Measurements from ENCODE around the gene ARID5B. TPM values are rescaled to one million over a fixed set of nuclear protein-coding genes. Genes with fewer than 3 reads are reported as not detected.

ARID5B gene
- total RNA-seq, 1 donor from 2014 or later: 22.8 TPM

DNA sequence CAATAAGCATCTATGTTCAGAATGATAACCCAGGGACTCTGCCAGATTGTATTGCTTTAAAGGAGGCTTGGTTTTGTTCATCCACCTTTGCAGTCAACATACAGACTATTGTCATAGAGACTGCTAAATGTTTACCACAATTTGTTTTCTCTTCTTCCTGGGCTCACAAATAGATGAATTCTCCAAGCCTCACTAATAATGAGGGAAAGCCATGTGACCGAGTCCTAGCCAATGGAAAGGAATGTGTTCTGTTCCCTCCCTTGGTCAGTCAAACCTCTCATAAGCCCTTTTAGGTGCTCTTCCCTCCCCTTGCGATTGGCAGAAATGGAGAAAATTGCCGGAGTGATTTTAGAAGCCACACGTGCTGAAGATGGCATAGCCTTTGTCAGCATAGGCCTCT lies 230.2 kb downstream of the ARID5B start:
- DNase-seq (ENCODE audit: low read depth): no peak
- TF ChIP-seq, protein P1, sequence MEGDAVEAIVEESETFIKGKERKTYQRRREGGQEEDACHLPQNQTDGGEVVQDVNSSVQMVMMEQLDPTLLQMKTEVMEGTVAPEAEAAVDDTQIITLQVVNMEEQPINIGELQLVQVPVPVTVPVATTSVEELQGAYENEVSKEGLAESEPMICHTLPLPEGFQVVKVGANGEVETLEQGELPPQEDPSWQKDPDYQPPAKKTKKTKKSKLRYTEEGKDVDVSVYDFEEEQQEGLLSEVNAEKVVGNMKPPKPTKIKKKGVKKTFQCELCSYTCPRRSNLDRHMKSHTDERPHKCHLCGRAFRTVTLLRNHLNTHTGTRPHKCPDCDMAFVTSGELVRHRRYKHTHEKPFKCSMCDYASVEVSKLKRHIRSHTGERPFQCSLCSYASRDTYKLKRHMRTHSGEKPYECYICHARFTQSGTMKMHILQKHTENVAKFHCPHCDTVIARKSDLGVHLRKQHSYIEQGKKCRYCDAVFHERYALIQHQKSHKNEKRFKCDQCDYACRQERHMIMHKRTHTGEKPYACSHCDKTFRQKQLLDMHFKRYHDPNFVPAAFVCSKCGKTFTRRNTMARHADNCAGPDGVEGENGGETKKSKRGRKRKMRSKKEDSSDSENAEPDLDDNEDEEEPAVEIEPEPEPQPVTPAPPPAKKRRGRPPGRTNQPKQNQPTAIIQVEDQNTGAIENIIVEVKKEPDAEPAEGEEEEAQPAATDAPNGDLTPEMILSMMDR (conservative IDR thresholded peaks at IDR 0.05; ENCODE audit: low read depth, low read length): no peak
- no peak overlapping the region for H3K4me3 ChIP-seq (ENCODE audit: low read depth, low read length)

DNA sequence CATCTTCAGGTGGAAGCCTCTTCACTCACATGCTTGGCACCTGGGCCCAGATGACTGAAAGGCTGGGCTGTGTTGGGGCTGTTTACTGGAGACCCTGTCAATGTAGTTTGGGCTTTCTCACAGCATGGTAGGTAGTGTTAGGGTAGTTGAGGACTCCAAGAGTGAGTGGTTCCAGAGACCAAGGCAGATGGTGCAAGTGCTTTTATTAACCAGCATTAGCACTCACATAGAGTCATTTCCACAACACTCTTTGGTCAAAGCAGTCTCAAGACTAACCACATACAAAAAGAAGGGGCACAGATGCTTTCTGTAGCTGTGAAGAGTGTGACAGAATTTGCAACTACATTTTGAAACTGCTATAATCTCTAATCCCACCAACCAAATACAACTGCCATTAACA lies 232.1 kb downstream of the ARID5B start:
- TF ChIP-seq, protein P1 (conservative IDR thresholded peaks at IDR 0.05; ENCODE audit: low read depth, low read length): no peak
- no peak overlapping the region for H3K4me3 ChIP-seq (ENCODE audit: low read depth, low read length)
- DNase-seq (ENCODE audit: low read depth): no peak

DNA sequence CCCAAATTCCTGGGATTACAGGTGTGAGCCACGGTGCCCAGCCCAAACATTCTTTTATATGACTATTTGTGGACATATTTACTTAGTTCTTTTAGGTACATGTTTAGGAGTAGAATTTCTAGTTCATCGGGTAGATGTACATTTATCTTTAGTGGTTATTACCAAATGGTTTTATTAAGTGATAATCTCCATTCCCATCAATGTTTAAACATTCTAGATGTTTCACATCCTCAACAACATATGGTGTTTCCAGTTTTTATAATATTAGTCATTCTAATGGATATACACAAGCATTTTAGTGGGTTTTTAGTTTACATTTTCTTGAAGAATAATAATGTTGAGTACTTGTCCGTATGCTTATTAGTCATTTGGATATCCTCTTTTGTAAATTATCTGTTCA lies 235.4 kb downstream of the ARID5B start:
- DNase-seq (ENCODE audit: low read depth): no peak
- H3K4me3 ChIP-seq (ENCODE audit: low read depth, low read length): no peak overlapping the region
- TF ChIP-seq, protein P1 (conservative IDR thresholded peaks at IDR 0.05; ENCODE audit: low read depth, low read length): no peak

Other genes with a start within 250 kb of the ARID5B start
- 0.14 and 0.86 TPM in 2 replicates for gene CABCOCO1, start 238.8 kb upstream of the ARID5B start, total RNA-seq